Heart right ventricle (tissue), 16 donors: ENCODE data around the gene PRKAG2. TPM values are rescaled to one million over a fixed set of nuclear protein-coding genes. Genes with fewer than 3 reads are reported as not detected.

Experiments used
- ATAC-seq, 8 donors: fragments of 200-7000 bp; cut with Tn5 transposase; one replicate each; pipeline ENCODE4 v1.9.1; 2020; ENCODE audit warnings: mild to moderate bottlenecking in 8 of 8, moderate library complexity in 8 of 8, moderate number of reproducible peaks in 1 of 8
- DNase-seq, 2 donors: peaks; one replicate each; pipeline ENCODE4 v3.0.0-alpha.2; 2020
- H3K27ac ChIP-seq, 10 donors: fragments of 200-600 bp; sonication (generic) in 2 of 10; one replicate each; pipeline versions ENCODE4 v1.5.0 to v1.8.0; 2020 to 2022; ENCODE audit warnings: mild to moderate bottlenecking in 3 of 10
- H3K27me3 ChIP-seq, 7 donors: fragments of 200-600 bp; one replicate each; pipeline ENCODE4 v1.8.0; 2021 to 2022; ENCODE audit warnings: mild to moderate bottlenecking in 2 of 7
- H3K36me3 ChIP-seq, 9 donors: fragments of 200-600 bp; sonication (generic) in 1 of 9; one replicate each; pipeline versions ENCODE4 v1.5.0 to v1.8.0; 2020 to 2022; ENCODE audit warnings: mild to moderate bottlenecking in 2 of 9
- H3K4me1 ChIP-seq, 9 donors: fragments of 200-600 bp; sonication (generic) in 1 of 9; one replicate each; pipeline versions ENCODE4 v1.5.0 to v1.8.0; 2020 to 2022; ENCODE audit warnings: mild to moderate bottlenecking in 4 of 9
- H3K4me3 ChIP-seq, 10 donors: fragments of 200-600 bp; sonication (generic) in 2 of 10; one replicate each; pipeline versions ENCODE4 v1.5.0 to v1.8.0; 2020 to 2022; ENCODE audit warnings: mild to moderate bottlenecking in 7 of 10, moderate library complexity in 2 of 10
- H3K9me3 ChIP-seq, 11 donors: fragments of 200-600 bp in 10 of 11; sonication (generic) in 2 of 11; one replicate each; pipeline versions ENCODE4 v1.5.0 to v1.8.0; 2013 to 2022; ENCODE audit warnings: mild to moderate bottlenecking in 2 of 11, control low read depth in 1 of 11, moderate library complexity in 1 of 11
- CTCF ChIP-seq, 9 donors: fragments of 200-600 bp; sonication (generic) in 2 of 9; IDR thresholded peaks; one replicate each; pipeline versions ENCODE4 v1.5.0 to v1.8.0; 2021 to 2022; ENCODE audit warnings: antibody characterized with exemption in 9 of 9, mild to moderate bottlenecking in 5 of 9, moderate library complexity in 1 of 9
- WGBS, 2 donors: extraction: QIAGEN DNeasy Blood & Tissue Kit; methylation state at CpG; one replicate each; pipeline ENCODE4 v1.1.7; 2013; ENCODE audit warnings: inconsistent platforms in 1 of 2; 5-methylcytosine and 5-hydroxymethylcytosine counted together
- intact Hi-C, 10 donors: fragments of 100-400 bp; cut with DNase I; formaldehyde crosslinking; loops; one replicate each; pipeline versions ENCODE4 v1.11.1 to v1.14.2; 2022
- polyA plus RNA-seq, 2 donors: library from polyadenylated mRNA; stranded (reverse); fragments of 200-250 nt; gene quantifications; one replicate each; pipeline ENCODE4 v1.2.3, GENCODE V29; 2013
- total RNA-seq, 10 donors: library from RNA; stranded (reverse); fragmentation: NEBNext Ultra II Directional in 3 of 10; extraction: Animal tissue kit (Norgen Biotek cat#: 25700) in 3 of 10; gene quantifications; one replicate each; pipeline versions ENCODE4 v1.2.1 to v1.2.4, GENCODE V29; 2021 to 2023
- donor health status: Arrhythmogenic right ventricular cardiomyopathy.
- donor health status: ischemic (EF 13 %, LVEDD 7.1; RV severe dilation, severe dysfunction).
- donor health status: healthy with polysubstance abuse.
- donor health status: DM: no; HTN: yes; CAD: no.
- donor health status: DM: no; HTN: no; CAD: no.
- donor health status: ischemic (EF 25% LVEDD 6.9; RV normal size, moderate dysfunction).
- donor health status: ischemic (EF 25% LVEDD 5.7; RV mildly dilated, moderate dysfunction).
- donor health status: healthy.
- donor health status: DM: yes; HTN: yes; CAD: no.
- donor health status: Ischemic cardiomyopathy.
- donor health status: ischemic (EF 35%, LVEDD 5.7; RV mildly dilated, moderate dysfunction).
- donor health status: nonischemic (EF 11% LVEDD 7.7; RV severe dilation, severe dysfunction).
- donor health status: DM: yes; HTN: yes; CAD: no.
- donor health status: PGD.
- donor health status: ischemic (EF 29% LVEDD 5.4; RV normal size, mild dysfunction).
- donor health status: nonischemic (EF 23%, LVEDD 6.1; RV moderate dilation, normal function).

PRKAG2 gene
- total and polyA plus RNA-seq, 12 donors, result 52.4 to 156 (median 114) TPM

- Histone ChIP-seq H3K9me3 (no peaks in the 10 kb centered on the region), H3K36me3 (no peaks in the 10 kb centered on the region), H3K4me3 (no peak overlapping the region), H3K27me3 (no peaks in the 10 kb centered on the region), H3K27ac (no peak overlapping the region), H3K4me1 (peaks cover 3 to 49% (median 35%) of the 10 kb centered on the region in 9 donors)
- 87 to 89% methylated on average over 7 of the region's 7 CpGs for WGBS, 2 donors
- DNase-seq, result no peak
- intact Hi-C loops, result no loop called here
- no peak for ATAC-seq
- TF ChIP-seq CTCF (IDR thresholded peaks at IDR 0.05), result no peak
Observed at GRCh38 chr7:151866028-151866427, 10.9 kb downstream of the PRKAG2 start.

- Histone ChIP-seq H3K27me3 (no peaks in the 10 kb centered on the region), H3K36me3 (no peaks in the 10 kb centered on the region), H3K27ac (no peak overlapping the region), H3K4me3 (no peak overlapping the region), H3K4me1 (peaks cover 3 to 41% (median 32%) of the 10 kb centered on the region in 9 donors), H3K9me3 (no peaks in the 10 kb centered on the region)
- intact Hi-C loops, result no loop called here
- DNase-seq, result no peak
- WGBS, 2 donors, result 91 to 93% methylated on average over 16 of the region's 16 CpGs
- TF ChIP-seq CTCF (IDR thresholded peaks at IDR 0.05), result no peak
- ATAC-seq, result no peak
Observed at GRCh38 chr7:151865070-151865670, 11.7 kb downstream of the PRKAG2 start.

- no peaks in the 10 kb centered on the region for H3K27me3 ChIP-seq
- peaks cover 0 to 2% (median 0%) of the 10 kb centered on the region in 9 donors for H3K36me3 ChIP-seq
- 91 to 92% methylated on average over 6 of the region's 6 CpGs for WGBS, 2 donors
- intact Hi-C loops, result no loop called here
- no peak for TF ChIP-seq CTCF (IDR thresholded peaks at IDR 0.05)
- peaks cover 2 to 34% (median 28%) of the 10 kb centered on the region in 9 donors for H3K4me1 ChIP-seq
- H3K4me3 ChIP-seq, result no peak overlapping the region
- DNase-seq (no peak), ATAC-seq (no peak)
- no peak overlapping the region for H3K27ac ChIP-seq
- H3K9me3 ChIP-seq, result no peaks in the 10 kb centered on the region
Observed at GRCh38 chr7:151864561-151864960, 12.4 kb downstream of the PRKAG2 start.

- 72 to 75% methylated on average over 10 of the region's 10 CpGs for WGBS, 2 donors
- intact Hi-C loops, result no loop called here
- H3K9me3 ChIP-seq, result no peaks in the 10 kb centered on the region
- H3K4me3 ChIP-seq, result no peak overlapping the region
- no peak overlapping the region for H3K27ac ChIP-seq
- DNase-seq (no peak), ATAC-seq (peak in 2 of 8 donors; percentile 19 to 30)
- peak in 5 of 9 donors; percentile 15 to 45 (median 33) for TF ChIP-seq CTCF (IDR thresholded peaks at IDR 0.05)
- no peaks in the 10 kb centered on the region for H3K27me3 ChIP-seq
- H3K4me1 ChIP-seq, result peaks cover 0 to 32% (median 23%) of the 10 kb centered on the region in 9 donors
- H3K36me3 ChIP-seq, result peaks cover 0 to 3% (median 0%) of the 10 kb centered on the region in 9 donors
Observed at GRCh38 chr7:151864081-151864480, 12.8 kb downstream of the PRKAG2 start.
